Stimulated activated CD8-positive, alpha-beta memory T cell treated with anti-CD3 and anti-CD28 coated beads, Interleukin-12 subunit alpha, Interleukin-12 subunit beta, amount 100 ng/mL, for 1 hour (primary cell): Measurements from ENCODE around the gene DUSP11.
"Not testable (repeated sequence)": the region's sequence is repeated elsewhere in the genome, so short reads cannot be mapped to it uniquely, and the experiment has no call there.

Experiments
- DNase-seq: peaks from one replicate; pipeline ENCODE4 v3.0.0-alpha.2; 2020; ENCODE audit warnings: low read depth

Gene DUSP11

GRCh38 chr2:73772819-73773218, 7.1 kb downstream of the DUSP11 start:
- no peak for DNase-seq

- DNase-seq: no peak
Measured at GRCh38 chr2:73770725-73771124, 9.2 kb downstream of the DUSP11 start.

- DNase-seq: no peak
Measured at GRCh38 chr2:73766994-73767393, 12.9 kb downstream of the DUSP11 start.

- DNase-seq: no peak
Measured at GRCh38 chr2:73766349-73766748, 13.6 kb downstream of the DUSP11 start.

- DNase-seq: no peak
Measured at GRCh38 chr2:73764945-73765344, 15.0 kb downstream of the DUSP11 start.

GRCh38 chr2:73762571-73762970, 17.3 kb downstream of the DUSP11 start:
- no peak for DNase-seq

GRCh38 chr2:73759904-73760303, 20.0 kb downstream of the DUSP11 start:
- no peak for DNase-seq

GRCh38 chr2:73759285-73759764, 20.6 kb downstream of the DUSP11 start:
- no peak for DNase-seq

GRCh38 chr2:73754332-73754731, 25.6 kb downstream of the DUSP11 start:
- DNase-seq: not testable (repeated sequence)

GRCh38 chr2:73749314-73749713, 30.6 kb downstream of the DUSP11 start:
- no peak for DNase-seq

- DNase-seq: no peak
Measured at GRCh38 chr2:73746877-73747208, 33.1 kb downstream of the DUSP11 start.

- no peak for DNase-seq
Measured at GRCh38 chr2:73746015-73746876, 33.7 kb downstream of the DUSP11 start.

- DNase-seq: no peak
Measured at GRCh38 chr2:73740767-73741166, 39.1 kb downstream of the DUSP11 start.

- no peak for DNase-seq
Measured at GRCh38 chr2:73739101-73739500, 40.8 kb downstream of the DUSP11 start.

- DNase-seq: peak; percentile 89
Measured at GRCh38 chr2:73736855-73737779, 42.8 kb downstream of the DUSP11 start, which contains the start of gene TPRKB. TPRKB (minus strand) TSS chr2:73737345; CDS start chr2:73734569, 2,776 bp downstream.

GRCh38 chr2:73736378-73736777, 43.5 kb downstream of the DUSP11 start:
- no peak for DNase-seq

- no peak for DNase-seq
Measured at GRCh38 chr2:73730810-73731209, 49.1 kb downstream of the DUSP11 start.

GRCh38 chr2:73728711-73729110, 51.2 kb downstream of the DUSP11 start:
- no peak for DNase-seq

- DNase-seq: no peak
Measured at GRCh38 chr2:73728043-73728442, 51.9 kb downstream of the DUSP11 start.

GRCh38 chr2:73726657-73727056, 53.2 kb downstream of the DUSP11 start:
- not testable (repeated sequence) for DNase-seq

GRCh38 chr2:73718851-73719621, 60.9 kb downstream of the DUSP11 start:
- no peak for DNase-seq

GRCh38 chr2:73718421-73718820, 61.5 kb downstream of the DUSP11 start:
- DNase-seq: no peak
